Measurements from ENCODE around the gene PHF2. TPM values are rescaled to one million over a fixed set of nuclear protein-coding genes. Genes with fewer than 3 reads are reported as not detected.

Gene PHF2
- total and polyA plus RNA-seq, 9 of the 15 experiments (the other 6 are each of a cell fraction or from before 2014, with no cell fraction given), result 0.37 to 14.4 (median 8.1) TPM

DNA sequence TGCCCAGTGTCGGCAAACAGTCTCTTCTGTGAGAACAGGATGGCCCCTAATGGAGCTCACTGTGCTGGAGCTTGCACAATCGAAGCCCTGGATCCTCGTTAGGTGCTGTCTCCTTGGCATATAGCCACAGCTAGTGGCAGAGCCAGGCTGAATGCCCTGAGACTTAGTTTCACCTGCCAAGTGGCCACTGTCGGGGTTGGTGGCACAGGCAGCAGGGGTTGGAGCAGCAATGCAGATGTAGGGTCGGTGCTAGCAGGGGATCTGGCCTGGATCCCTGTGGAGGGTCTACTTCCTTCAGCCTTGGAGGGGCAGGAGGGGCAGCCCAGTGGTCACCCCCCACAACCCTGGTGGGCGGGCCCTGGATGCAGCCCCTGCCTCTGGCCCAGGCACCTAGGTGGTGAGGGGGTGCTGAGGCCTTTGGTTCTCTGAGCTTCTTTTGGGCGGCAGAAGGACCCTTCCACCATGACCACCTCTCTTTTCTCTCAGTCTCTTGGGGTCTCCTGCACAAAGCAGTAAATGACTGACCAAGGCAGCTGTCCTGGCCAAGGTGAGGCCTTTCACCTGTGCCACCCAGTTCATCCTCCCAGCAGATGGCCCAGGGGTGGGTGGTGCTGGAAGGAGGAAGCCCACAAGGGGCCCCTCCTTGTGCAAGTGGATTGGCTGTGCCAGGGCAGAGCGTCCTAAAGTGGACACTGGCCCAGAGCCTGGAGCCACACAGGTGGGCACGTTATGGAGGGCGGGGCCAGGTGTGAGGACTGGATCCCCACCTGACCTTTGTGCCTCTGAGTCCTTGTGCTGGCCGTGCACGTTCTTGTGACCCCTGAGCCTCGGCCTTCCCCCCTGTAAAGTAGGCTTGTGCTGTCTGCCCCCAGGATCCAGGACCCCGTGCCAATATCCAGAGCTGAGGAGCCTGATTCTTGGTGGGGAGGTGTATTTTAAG, 44.8 kb downstream of the PHF2 start:
- POLR2A ChIA-PET, result interaction anchor here (0.7 kb wide), 1 partner anchor 9 kb away, joined by 3 read pairs; no protein-coding TSS in a partner anchor
- H3K36me3 ChIP-seq (ENCODE audit: control insufficient read depth, insufficient read depth, low read length), result no peaks in the 10 kb centered on the region
- H3K4me3 ChIP-seq, result no peak overlapping the region
- CTCF ChIA-PET (ENCODE audit: low intra/inter-chr PET ratio), result no interaction called here
- DNase-seq (ENCODE audit: extremely low read depth in 1 of 4, low spot score in 3 of 4), result no peak
- no peak overlapping the region for H3K4me2 ChIP-seq (ENCODE audit: insufficient read depth, low read length)
- H3K9me1 ChIP-seq (ENCODE audit: control insufficient read depth, insufficient read depth, low read length), result no peaks in the 10 kb centered on the region
- no peak for FAIRE-seq
- intact Hi-C loops (cut with micrococcal nuclease) (no loop called here), in situ Hi-C loops (cut with MboI) (no loop called here)
- H3K27me3 ChIP-seq (ENCODE audit: control insufficient read depth in 2 of 2, insufficient read depth in 2 of 2, low read length in 2 of 2), result no peaks in the 10 kb centered on the region
- ATAC-seq, result no peak
- H4K20me1 ChIP-seq (replicated peaks; ENCODE audit: control insufficient read depth, insufficient read depth, low read length), result peaks cover 4% of the 10 kb centered on the region; the same call in 1 of the 2 replicates
- WGBS (ENCODE audit: insufficient coverage, low coverage, missing lambda C conversion rate), result 67% methylated on average over 14 of the region's 14 CpGs
- H3K9ac ChIP-seq (ENCODE audit: insufficient read depth in 1 of 2, low read depth in 2 of 2, low read length in 2 of 2), result no peak overlapping the region
- peaks cover 3 to 21% of the 10 kb centered on the region in 2 experiments; a peak in 3 of 5 replicates for H3K4me1 ChIP-seq (replicated peaks in 1 of 2; ENCODE audit: control insufficient read depth in 2 of 2, insufficient read depth in 2 of 2, low read length in 2 of 2)
- H3K27ac ChIP-seq (ENCODE audit: extremely low read depth, low read depth, low read length), result no peak overlapping the region
- H2AFZ ChIP-seq (ENCODE audit: low read depth, low read length), result no peak overlapping the region
- BruUV-seq (replicated peaks), result no TSS peak
- no peaks in the 10 kb centered on the region for H3K9me3 ChIP-seq (replicated peaks; ENCODE audit: control insufficient read depth, insufficient read depth, low read depth, low read length)
- H3K79me2 ChIP-seq (ENCODE audit: control insufficient read depth, insufficient read depth, low read length), result peaks cover 5% of the 10 kb centered on the region; the same call in 1 of the 3 replicates
- no peak for TF ChIP-seq NCOA2 (IDR thresholded peaks at IDR 0.05; ENCODE audit: partially characterized antibody in 2 of 2)
- no peak for TF ChIP-seq CBX8 (IDR thresholded peaks at IDR 0.05; ENCODE audit: borderline replicate concordance, extremely low read depth, low read depth, low read length, poor library complexity, severe bottlenecking)
- TF ChIP-seq, protein P1, sequence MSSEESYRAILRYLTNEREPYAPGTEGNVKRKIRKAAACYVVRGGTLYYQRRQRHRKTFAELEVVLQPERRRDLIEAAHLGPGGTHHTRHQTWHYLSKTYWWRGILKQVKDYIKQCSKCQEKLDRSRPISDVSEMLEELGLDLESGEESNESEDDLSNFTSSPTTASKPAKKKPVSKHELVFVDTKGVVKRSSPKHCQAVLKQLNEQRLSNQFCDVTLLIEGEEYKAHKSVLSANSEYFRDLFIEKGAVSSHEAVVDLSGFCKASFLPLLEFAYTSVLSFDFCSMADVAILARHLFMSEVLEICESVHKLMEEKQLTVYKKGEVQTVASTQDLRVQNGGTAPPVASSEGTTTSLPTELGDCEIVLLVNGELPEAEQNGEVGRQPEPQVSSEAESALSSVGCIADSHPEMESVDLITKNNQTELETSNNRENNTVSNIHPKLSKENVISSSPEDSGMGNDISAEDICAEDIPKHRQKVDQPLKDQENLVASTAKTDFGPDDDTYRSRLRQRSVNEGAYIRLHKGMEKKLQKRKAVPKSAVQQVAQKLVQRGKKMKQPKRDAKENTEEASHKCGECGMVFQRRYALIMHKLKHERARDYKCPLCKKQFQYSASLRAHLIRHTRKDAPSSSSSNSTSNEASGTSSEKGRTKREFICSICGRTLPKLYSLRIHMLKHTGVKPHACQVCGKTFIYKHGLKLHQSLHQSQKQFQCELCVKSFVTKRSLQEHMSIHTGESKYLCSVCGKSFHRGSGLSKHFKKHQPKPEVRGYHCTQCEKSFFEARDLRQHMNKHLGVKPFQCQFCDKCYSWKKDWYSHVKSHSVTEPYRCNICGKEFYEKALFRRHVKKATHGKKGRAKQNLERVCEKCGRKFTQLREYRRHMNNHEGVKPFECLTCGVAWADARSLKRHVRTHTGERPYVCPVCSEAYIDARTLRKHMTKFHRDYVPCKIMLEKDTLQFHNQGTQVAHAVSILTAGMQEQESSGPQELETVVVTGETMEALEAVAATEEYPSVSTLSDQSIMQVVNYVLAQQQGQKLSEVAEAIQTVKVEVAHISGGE (CRISPR knock-in tag; IDR thresholded peaks at IDR 0.05), result no peak
- TF ChIP-seq RBM17 (IDR thresholded peaks at IDR 0.05; ENCODE audit: borderline replicate concordance, low read depth, low read length), result no peak
- no peak for TF ChIP-seq EP300 (IDR thresholded peaks at IDR 0.05; ENCODE audit: low read length)
- no peak for TF ChIP-seq PML (IDR thresholded peaks at IDR 0.05; ENCODE audit: low read length)
- TF ChIP-seq, protein P2, sequence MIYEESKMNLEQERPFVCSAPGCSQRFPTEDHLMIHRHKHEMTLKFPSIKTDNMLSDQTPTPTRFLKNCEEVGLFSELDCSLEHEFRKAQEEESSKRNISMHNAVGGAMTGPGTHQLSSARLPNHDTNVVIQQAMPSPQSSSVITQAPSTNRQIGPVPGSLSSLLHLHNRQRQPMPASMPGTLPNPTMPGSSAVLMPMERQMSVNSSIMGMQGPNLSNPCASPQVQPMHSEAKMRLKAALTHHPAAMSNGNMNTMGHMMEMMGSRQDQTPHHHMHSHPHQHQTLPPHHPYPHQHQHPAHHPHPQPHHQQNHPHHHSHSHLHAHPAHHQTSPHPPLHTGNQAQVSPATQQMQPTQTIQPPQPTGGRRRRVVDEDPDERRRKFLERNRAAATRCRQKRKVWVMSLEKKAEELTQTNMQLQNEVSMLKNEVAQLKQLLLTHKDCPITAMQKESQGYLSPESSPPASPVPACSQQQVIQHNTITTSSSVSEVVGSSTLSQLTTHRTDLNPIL (CRISPR knock-in tag; IDR thresholded peaks at IDR 0.05), result no peak
- no peak for TF ChIP-seq BCLAF1 (IDR thresholded peaks at IDR 0.05; ENCODE audit: borderline replicate concordance in 1 of 2, control insufficient read depth in 1 of 2, low read depth in 2 of 2, low read length in 1 of 2)
- no peak for TF ChIP-seq RBM25 (IDR thresholded peaks at IDR 0.05; ENCODE audit: low read depth, low read length, severe bottlenecking)
- no peak for TF ChIP-seq CREBBP (IDR thresholded peaks at IDR 0.05; ENCODE audit: low read depth, low read length)
- TF ChIP-seq MTA3 (IDR thresholded peaks at IDR 0.05; ENCODE audit: borderline replicate concordance), result no peak
